AG10803 (cell line): ENCODE data around the gene PMP22.

Experiments
- DNase-seq: peaks from one replicate; pipeline ENCODE4 v3.0.0; 2010; ENCODE audit warnings: low read depth
- H3K4me3 ChIP-seq: 2 replicates; pipeline ENCODE4 v1.5.1; 2011; ENCODE audit warnings: mild to moderate bottlenecking, low read length, control low read depth
- CTCF ChIP-seq: conservative IDR thresholded peaks from 2 replicates; pipeline ENCODE4 v1.5.1; 2011; ENCODE audit warnings: mild to moderate bottlenecking, low read length, control low read depth, inconsistent platforms

Gene PMP22

GRCh38 chr17:15289285-15290183 is 24.4 kb upstream of the PMP22 start:
- TF ChIP-seq CTCF = no peak
- peak; percentile 22 for DNase-seq
- H3K4me3 ChIP-seq = no peak overlapping the region

- DNase-seq = no peak
- H3K4me3 ChIP-seq = no peak overlapping the region
- no peak for TF ChIP-seq CTCF
Measured at GRCh38 chr17:15288859-15289258, 23.7 kb upstream of the PMP22 start.

GRCh38 chr17:15287538-15288267 is 22.6 kb upstream of the PMP22 start:
- no peak overlapping the region for H3K4me3 ChIP-seq
- peak; percentile 39 for DNase-seq
- no peak for TF ChIP-seq CTCF

DNA sequence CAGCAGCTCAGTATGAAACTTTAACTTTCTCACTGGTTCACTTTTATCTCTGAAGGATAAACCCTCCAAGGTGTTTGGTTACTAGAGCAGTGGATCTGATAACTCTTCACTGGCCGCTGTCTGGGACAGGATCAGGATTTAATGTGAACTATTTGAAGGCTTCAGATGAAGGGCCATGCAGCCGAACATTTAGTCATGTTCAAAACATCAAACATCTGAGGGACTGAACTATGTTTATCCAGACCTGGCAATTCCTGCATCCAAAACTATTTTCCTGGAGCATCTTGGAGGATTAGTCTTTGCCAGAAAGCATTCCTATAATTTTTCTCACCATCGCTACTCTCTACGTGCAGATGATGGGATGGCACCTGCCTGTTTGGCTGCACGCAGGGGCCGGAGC is 20.3 kb upstream of the PMP22 start:
- no peak overlapping the region for H3K4me3 ChIP-seq
- no peak for TF ChIP-seq CTCF
- DNase-seq = no peak

DNA sequence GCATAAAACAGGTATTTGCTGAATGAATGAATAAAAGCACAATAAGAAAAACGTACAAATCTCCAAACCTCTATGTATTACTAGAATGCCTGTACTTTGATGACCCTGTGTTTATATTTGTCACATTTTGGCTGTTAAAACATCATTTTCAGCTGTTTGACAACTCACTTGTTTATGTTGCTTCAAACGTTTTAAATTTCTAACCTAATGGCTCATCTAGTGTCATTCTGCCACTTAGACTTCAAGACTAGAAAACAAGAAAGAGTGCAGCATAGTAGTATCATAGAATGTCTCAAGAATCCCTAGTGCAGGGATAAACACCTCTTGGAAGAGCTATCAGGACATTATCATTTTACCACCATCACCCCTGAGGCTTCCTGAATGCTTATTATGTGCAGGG is 19.4 kb upstream of the PMP22 start:
- TF ChIP-seq CTCF = no peak
- DNase-seq = no peak
- no peak overlapping the region for H3K4me3 ChIP-seq

- DNase-seq = no peak
- H3K4me3 ChIP-seq = no peak overlapping the region
- TF ChIP-seq CTCF = no peak
Measured at GRCh38 chr17:15284107-15284506, 19.0 kb upstream of the PMP22 start.
